Heart left ventricle (tissue), 16 donors: Measurements from ENCODE around the gene ATXN1. TPM values are rescaled to one million over a fixed set of nuclear protein-coding genes. Genes with fewer than 3 reads are reported as not detected.

Experiments
- ATAC-seq, 4 donors: fragments of 200-7000 bp; cut with Tn5 transposase; one replicate each; pipeline ENCODE4 v1.9.1; 2020 to 2022; ENCODE audit warnings: moderate library complexity in 4 of 4, mild to moderate bottlenecking in 3 of 4, moderate number of reproducible peaks in 1 of 4
- DNase-seq, 5 donors: peaks; one replicate each; pipeline ENCODE4 v3.0.0-alpha.2; 2020
- H3K27ac ChIP-seq, 12 donors: fragments of 200-600 bp; sonication (generic) in 4 of 12; one replicate each; pipeline versions ENCODE4 v1.5.0 to v1.8.0; 2016 to 2022; ENCODE audit warnings: mild to moderate bottlenecking in 2 of 12
- H3K27me3 ChIP-seq, 9 donors: fragments of 200-600 bp; sonication (generic) in 2 of 9; one replicate each; pipeline versions ENCODE4 v1.5.1 to v1.8.0; 2016 to 2022; ENCODE audit warnings: mild to moderate bottlenecking in 3 of 9
- H3K36me3 ChIP-seq, 9 donors: fragments of 200-600 bp; sonication (generic) in 2 of 9; one replicate each; pipeline versions ENCODE4 v1.5.0 to v1.8.0; 2018 to 2022; ENCODE audit warnings: mild to moderate bottlenecking in 2 of 9
- H3K4me1 ChIP-seq, 12 donors: fragments of 200-600 bp; sonication (generic) in 4 of 12; one replicate each; pipeline versions ENCODE4 v1.5.0 to v1.8.0; 2016 to 2022; ENCODE audit warnings: mild to moderate bottlenecking in 3 of 12
- H3K4me3 ChIP-seq, 12 donors: fragments of 200-600 bp; sonication (generic) in 4 of 12; one replicate each; pipeline versions ENCODE4 v1.5.0 to v1.8.0; 2017 to 2022; ENCODE audit warnings: mild to moderate bottlenecking in 9 of 12, moderate library complexity in 4 of 12
- H3K9me3 ChIP-seq, 12 donors: fragments of 200-600 bp; sonication (generic) in 4 of 12; one replicate each; pipeline versions ENCODE4 v1.5.0 to v1.8.0; 2016 to 2022; ENCODE audit warnings: mild to moderate bottlenecking in 1 of 12
- CTCF ChIP-seq, 12 donors: fragments of 200-600 bp; sonication (generic) in 4 of 12; IDR thresholded peaks; one replicate each; pipeline versions ENCODE4 v1.5.0 to v1.8.0; 2018 to 2022; ENCODE audit warnings: antibody characterized with exemption in 12 of 12, mild to moderate bottlenecking in 5 of 12
- POLR2A ChIP-seq, 2 donors: fragments of 450-650 bp; IDR thresholded peaks; one replicate each; pipeline ENCODE4 v1.6.1; 2017; ENCODE audit warnings: antibody characterized with exemption in 2 of 2, mild to moderate bottlenecking in 2 of 2, moderate library complexity in 2 of 2
- WGBS, 4 donors: extraction: QIAGEN DNeasy Blood & Tissue Kit in 2 of 4; methylation state at CpG; one replicate each; pipeline versions ENCODE4 v1.1.5 to v1.1.7; 2013 to 2018; 5-methylcytosine and 5-hydroxymethylcytosine counted together
- intact Hi-C, 10 donors: fragments of 100-400 bp; cut with DNase I; formaldehyde crosslinking; loops; one replicate each; pipeline versions ENCODE4 v1.11.1 to v1.14.2; 2022
- polyA plus RNA-seq, 2 donors: library from polyadenylated mRNA; stranded (reverse); fragments of 200-250 nt; gene quantifications; one replicate each; pipeline ENCODE4 v1.2.3, GENCODE V29; 2013
- total RNA-seq, 9 donors: library from RNA; depleted of rRNA in 2 of 9; stranded (reverse); fragments of >200 nt in 2 of 9; fragmentation: NEBNext Ultra II Directional in 3 of 9; extraction: Animal tissue kit (Norgen Biotek cat#: 25700) in 3 of 9; gene quantifications; one replicate each; pipeline versions ENCODE4 v1.1.0 to v1.2.4, GENCODE V29; 2016 to 2023
- donor health status: ischemic (EF 13 %, LVEDD 7.1; RV severe dilation, severe dysfunction).
- donor health status: healthy with polysubstance abuse.
- donor health status: DM: no; HTN: yes; CAD: no.
- donor health status: DM: no; HTN: no; CAD: no.
- donor health status: ischemic (EF 25% LVEDD 6.9; RV normal size, moderate dysfunction).
- donor health status: ischemic (EF 25% LVEDD 5.7; RV mildly dilated, moderate dysfunction).
- donor health status: healthy.
- donor health status: DM: yes; HTN: yes; CAD: no.
- donor health status: ischemic (EF 35%, LVEDD 5.7; RV mildly dilated, moderate dysfunction).
- donor health status: nonischemic (EF 11% LVEDD 7.7; RV severe dilation, severe dysfunction).
- donor health status: DM: yes; HTN: yes; CAD: no.
- donor health status: PGD.
- donor health status: ischemic (EF 29% LVEDD 5.4; RV normal size, mild dysfunction).
- donor health status: nonischemic (EF 23%, LVEDD 6.1; RV moderate dilation, normal function).

ATXN1 gene
- total and polyA plus RNA-seq, 11 donors, result 8.7 to 51.8 (median 36.0) TPM

GRCh38 chr6:16684195-16684689, 77.0 kb downstream of the ATXN1 start:
- 83 to 91% (median 88%) methylated on average over 5 of the region's 5 CpGs for WGBS, 4 donors
- no peaks in the 10 kb centered on the region for H3K9me3 ChIP-seq
- intact Hi-C loops, result no loop called here

GRCh38 chr6:16683641-16684194, 77.5 kb downstream of the ATXN1 start:
- WGBS, 4 donors, result 44 to 56% (median 48%) methylated on average over 4 of the region's 4 CpGs
- Histone ChIP-seq H3K27me3 (no peaks in the 10 kb centered on the region), H3K9me3 (no peaks in the 10 kb centered on the region), H3K4me3 (no peak overlapping the region), H3K36me3 (peaks cover 0 to 7% (median 0%) of the 10 kb centered on the region in 9 donors), H3K4me1 (peaks cover 0 to 65% (median 12%) of the 10 kb centered on the region in 12 donors), H3K27ac (peak overlapping the region in 2 of 12 donors; percentile 32 to 50)
- DNase-seq (peak in 3 of 5 donors; percentile 34 to 60 (median 47)), ATAC-seq (peak; percentile 13 to 68 (median 40))
- TF ChIP-seq CTCF (IDR thresholded peaks at IDR 0.05) (no peak), POLR2A (IDR thresholded peaks at IDR 0.05) (no peak)
- intact Hi-C loops, result no loop called here

More at GRCh38 chr6:16684195-16684689, 77.0 kb downstream of the ATXN1 start:
- Histone ChIP-seq H3K4me3 (no peak overlapping the region), H3K27me3 (no peaks in the 10 kb centered on the region), H3K36me3 (peaks cover 0 to 7% (median 0%) of the 10 kb centered on the region in 9 donors), H3K4me1 (peaks cover 0 to 70% (median 12%) of the 10 kb centered on the region in 12 donors), H3K27ac (peak overlapping the region in 1 of 12 donors; percentile 50)
- no peak for TF ChIP-seq CTCF (IDR thresholded peaks at IDR 0.05)
- no peak for TF ChIP-seq POLR2A (IDR thresholded peaks at IDR 0.05)
- ATAC-seq, result peak in 2 of 4 donors; percentile 29 to 38
- DNase-seq, result peak in 1 of 5 donors; percentile 26

- ATAC-seq (peak in 3 of 4 donors; percentile 66 to 86 (median 84)), DNase-seq (peak in 2 of 5 donors; percentile 45 to 66)
- Histone ChIP-seq H3K4me1 (peaks cover 0 to 63% (median 17%) of the 10 kb centered on the region in 12 donors), H3K36me3 (peaks cover 0 to 7% (median 0%) of the 10 kb centered on the region in 9 donors), H3K9me3 (no peaks in the 10 kb centered on the region), H3K27me3 (no peaks in the 10 kb centered on the region), H3K27ac (peak overlapping the region in 2 of 12 donors; percentile 13 to 29), H3K4me3 (no peak overlapping the region)
- 72 to 77% (median 73%) methylated on average over 8 of the region's 8 CpGs for WGBS, 4 donors
- TF ChIP-seq CTCF (IDR thresholded peaks at IDR 0.05), result no peak
- TF ChIP-seq POLR2A (IDR thresholded peaks at IDR 0.05), result no peak
- intact Hi-C loops, result no loop called here
These were observed 79.9 kb downstream of the ATXN1 start for GRCh38 chr6:16681260-16681873.

- H3K36me3 ChIP-seq, result peaks cover 0 to 7% (median 0%) of the 10 kb centered on the region in 9 donors
- H3K27ac ChIP-seq, result no peak overlapping the region
- H3K4me1 ChIP-seq, result peaks cover 0 to 63% (median 16%) of the 10 kb centered on the region in 12 donors
- no peak for DNase-seq
- TF ChIP-seq POLR2A (IDR thresholded peaks at IDR 0.05) (no peak), CTCF (IDR thresholded peaks at IDR 0.05) (no peak)
- H3K4me3 ChIP-seq, result no peak overlapping the region
- H3K9me3 ChIP-seq, result no peaks in the 10 kb centered on the region
- ATAC-seq, result no peak
- H3K27me3 ChIP-seq, result no peaks in the 10 kb centered on the region
- 92 to 98% (median 96%) methylated on average over 1 of the region's 1 CpG for WGBS, 4 donors
- intact Hi-C loops, result no loop called here
These were observed 82.2 kb downstream of the ATXN1 start for GRCh38 chr6:16679050-16679449.
